HepG2 (cell line): ENCODE measurements around the gene CD300H. TPM values are rescaled to one million over a fixed set of nuclear protein-coding genes. Genes with fewer than 3 reads are reported as not detected.

ENCODE experiments used
- ATAC-seq: fragments of 200-7000 bp; cut with Tn5 transposase; 3 replicates; pipeline ENCODE4 v1.9.1; 2020; ENCODE audit warnings: mild to moderate bottlenecking, moderate library complexity
- BruUV-seq: library from RNA; stranded (reverse); fragments of 400-500 nt; replicated peaks from 2 replicates; lab custom pipeline; 2021; lab: Mats Ljungman, UMichigan
- CTCF ChIA-PET: fragments of 300-600 bp; formaldehyde crosslinking; extraction: SDS; loops from one replicate; lab custom pipeline; 2021; ENCODE audit warnings: low total read pairs, inconsistent platforms, low intra/inter-chr PET ratio; lab: Yijun Ruan, JAX
- POLR2A ChIA-PET: fragments of 350-600 bp; sonication (Branson Sonifier 250); formaldehyde crosslinking; loops from one replicate; lab custom pipeline; 2020; ENCODE audit warnings: antibody characterized with exemption, inconsistent platforms; lab: Yijun Ruan, JAX
- DNase-seq: peaks from one replicate; pipeline ENCODE4 v3.0.0-alpha.2; 2015; ENCODE audit warnings: low spot score
- FAIRE-seq: peaks from 3 replicates; lab custom pipeline; 2011; peaks lifted over from hg19 to GRCh38; lab: Jason Lieb, UNC
- H2AFZ ChIP-seq: one replicate; pipeline ENCODE4 v1.6.1; 2011; ENCODE audit warnings: low read length, inconsistent platforms
- H3K27ac ChIP-seq: fragments of 300-600 bp; 3 replicates; pipeline ENCODE4 v1.8.0; 2011; ENCODE audit warnings: mixed run types, mild to moderate bottlenecking, mixed read lengths, low read length, inconsistent platforms; ENCODE audit not compliant: insufficient read depth; ENCODE audit errors: extremely low read length
- H3K27me3 ChIP-seq, 2 experiments: fragments of 200-600 bp in 1 of 2; 2 replicates in 1 of 2; 3 replicates in 1 of 2; pipeline versions ENCODE4 v1.6.0 to v1.8.0; 2011; ENCODE audit warnings: low read length in 2 of 2, mild to moderate bottlenecking in 2 of 2, moderate library complexity in 2 of 2, inconsistent platforms in 1 of 2; ENCODE audit not compliant: insufficient read depth in 2 of 2, control insufficient read depth in 1 of 2
- H3K36me3 ChIP-seq, 2 experiments: fragments of 200-600 bp in 1 of 2; replicated peaks in 1 of 2; 2 replicates in 1 of 2; 3 replicates in 1 of 2; pipeline versions ENCODE4 v1.5.1 to v1.8.0; 2011; ENCODE audit warnings: low read length in 2 of 2, inconsistent platforms in 1 of 2; ENCODE audit not compliant: insufficient read depth in 2 of 2, control insufficient read depth in 1 of 2
- H3K4me1 ChIP-seq: 2 replicates; pipeline ENCODE4 v1.5.1; 2012; ENCODE audit warnings: low read length, inconsistent platforms; ENCODE audit not compliant: insufficient read depth
- H3K4me2 ChIP-seq: 2 replicates; pipeline ENCODE4 v1.6.0; 2011; ENCODE audit warnings: low read depth, low read length, inconsistent platforms
- H3K4me3 ChIP-seq, 3 experiments: fragments of 200-600 bp in 1 of 3; sonication (generic), shearing (Covaris generic) in 1 of 3; replicated peaks in 1 of 3; 2 replicates each; pipeline ENCODE4 v1.5.1; 2011 to 2016; ENCODE audit warnings: low read length in 3 of 3, inconsistent platforms in 2 of 3, low read depth in 2 of 3, mild to moderate bottlenecking in 2 of 3, control low read depth in 1 of 3, mixed read lengths in 1 of 3; ENCODE audit not compliant: insufficient read depth in 1 of 3
- H3K79me2 ChIP-seq: one replicate; pipeline ENCODE4 v1.6.1; 2011; ENCODE audit warnings: low read length, inconsistent platforms; ENCODE audit not compliant: insufficient read depth
- H3K9ac ChIP-seq: 2 replicates; pipeline ENCODE4 v1.6.0; 2011; ENCODE audit warnings: mild to moderate bottlenecking, low read depth, low read length, inconsistent platforms; ENCODE audit not compliant: insufficient read depth
- H3K9me3 ChIP-seq: 2 replicates; pipeline ENCODE4 v1.5.1; 2012; ENCODE audit warnings: mild to moderate bottlenecking, low read length
- H4K20me1 ChIP-seq: 2 replicates; pipeline ENCODE4 v1.6.0; 2011; ENCODE audit warnings: inconsistent platforms, mild to moderate bottlenecking, low read length, moderate library complexity; ENCODE audit not compliant: insufficient read depth
- IKZF4 ChIP-seq: sonication (generic); formaldehyde crosslinking; IDR thresholded peaks from 2 replicates; pipeline ENCODE4 v1.5.1; 2020; ENCODE audit warnings: borderline replicate concordance, mild to moderate bottlenecking, low read depth, missing genetic modification reagents; ENCODE audit errors: not compliant biosample characterization
- KDM5B ChIP-seq: sonication (generic); formaldehyde crosslinking; IDR thresholded peaks from 2 replicates; pipeline ENCODE4 v1.4.0; 2020; ENCODE audit warnings: missing genetic modification reagents, mild to moderate bottlenecking, borderline replicate concordance
- NPAS2 ChIP-seq: sonication (generic); formaldehyde crosslinking; IDR thresholded peaks from 2 replicates; pipeline ENCODE4 v1.8.0; 2022; ENCODE audit warnings: mild to moderate bottlenecking, missing genetic modification reagents, borderline replicate concordance
- NR3C1 ChIP-seq: sonication (generic); formaldehyde crosslinking; IDR thresholded peaks from 2 replicates; pipeline ENCODE4 v1.4.0; 2020; ENCODE audit warnings: missing genetic modification reagents
- POGZ ChIP-seq: sonication (generic); formaldehyde crosslinking; IDR thresholded peaks from 2 replicates; pipeline ENCODE4 v1.4.0; 2020; ENCODE audit warnings: mild to moderate bottlenecking, missing genetic modification reagents
- SAFB2 ChIP-seq: sonication (generic); formaldehyde crosslinking; IDR thresholded peaks from 2 replicates; pipeline ENCODE4 v1.5.1; 2020; ENCODE audit warnings: missing genetic modification reagents, low read depth, mild to moderate bottlenecking, borderline replicate concordance
- SALL2 ChIP-seq: sonication (generic); formaldehyde crosslinking; IDR thresholded peaks from 2 replicates; pipeline ENCODE4 v1.8.1; 2023; ENCODE audit warnings: mild to moderate bottlenecking, missing genetic modification reagents, inconsistent platforms
- SIN3B ChIP-seq: fragments of 150-350 bp; IDR thresholded peaks from 2 replicates; pipeline ENCODE4 v1.6.1; 2014; ENCODE audit warnings: low read length
- SUZ12 ChIP-seq: fragments of 150-350 bp; IDR thresholded peaks from 2 replicates; pipeline ENCODE4 v1.6.1; 2014; ENCODE audit warnings: low read depth, low read length
- ZNF652 ChIP-seq: IDR thresholded peaks from 2 replicates; pipeline ENCODE4 v1.6.1; 2016; ENCODE audit warnings: low read depth, borderline replicate concordance
- ZNF768 ChIP-seq: sonication (generic); formaldehyde crosslinking; IDR thresholded peaks from 2 replicates; pipeline ENCODE4 v1.4.0; 2020; ENCODE audit warnings: missing genetic modification reagents
- ZUFSP ChIP-seq: sonication (generic); formaldehyde crosslinking; IDR thresholded peaks from 2 replicates; pipeline ENCODE4 v1.9.0; 2021; ENCODE audit warnings: missing genetic modification reagents, mild to moderate bottlenecking, borderline replicate concordance
- WGBS: methylation state at CpG from one replicate; pipeline ENCODE4 v1.1.6; 2017; ENCODE audit warnings: low lambda C conversion rate; 5-methylcytosine and 5-hydroxymethylcytosine counted together
- in situ Hi-C: cut with HindIII; loops from 2 replicates; pipeline ENCODE4 v1.10.0; 2017; ENCODE audit warnings: low pct_unique_long_range_greater_than_20kb; ENCODE audit not compliant: extremely low pct_ligation_motif_present
- intact Hi-C: fragments of 100-400 bp; cut with micrococcal nuclease; formaldehyde crosslinking; loops from one replicate; pipeline ENCODE4 v1.10.0; 2022; ENCODE audit not compliant: unreplicated experiment
- polyA plus RNA-seq, 8 experiments: library from polyadenylated mRNA; depleted of rRNA in 3 of 8; stranded (reverse) in 7 of 8; unstranded in 1 of 8; fragments of >200 nt; fragmentation: Illumina TruSeq in 4 of 8; extraction: Trizol in 4 of 8; gene quantifications; 2 replicates each; pipeline versions ENCODE4 v1.2.1 to v1.2.3, GENCODE V29; 2011 to 2016; ENCODE audit warnings: low read depth in 4 of 8, missing spikeins in 1 of 8, mixed read lengths in 1 of 8; ENCODE audit not compliant: insufficient read depth in 1 of 8
- total RNA-seq, 5 experiments: library from RNA; depleted of rRNA; stranded (reverse); fragments of >200 nt; fragmentation: Illumina TruSeq; extraction: Trizol; gene quantifications; 2 replicates each; pipeline ENCODE4 v1.2.3, GENCODE V29; 2016; ENCODE audit warnings: low read depth in 1 of 5
- TF ChIP-seq, protein P1 (sequence below): sonication (generic); formaldehyde crosslinking; IDR thresholded peaks from 2 replicates; pipeline ENCODE4 v1.5.0; 2020; ENCODE audit warnings: missing genetic modification reagents

The CD300H gene
- total and polyA plus RNA-seq, 2 of the 13 experiments (the other 11 are each of a cell fraction or from before 2014, with no cell fraction given), result not detected

DNA sequence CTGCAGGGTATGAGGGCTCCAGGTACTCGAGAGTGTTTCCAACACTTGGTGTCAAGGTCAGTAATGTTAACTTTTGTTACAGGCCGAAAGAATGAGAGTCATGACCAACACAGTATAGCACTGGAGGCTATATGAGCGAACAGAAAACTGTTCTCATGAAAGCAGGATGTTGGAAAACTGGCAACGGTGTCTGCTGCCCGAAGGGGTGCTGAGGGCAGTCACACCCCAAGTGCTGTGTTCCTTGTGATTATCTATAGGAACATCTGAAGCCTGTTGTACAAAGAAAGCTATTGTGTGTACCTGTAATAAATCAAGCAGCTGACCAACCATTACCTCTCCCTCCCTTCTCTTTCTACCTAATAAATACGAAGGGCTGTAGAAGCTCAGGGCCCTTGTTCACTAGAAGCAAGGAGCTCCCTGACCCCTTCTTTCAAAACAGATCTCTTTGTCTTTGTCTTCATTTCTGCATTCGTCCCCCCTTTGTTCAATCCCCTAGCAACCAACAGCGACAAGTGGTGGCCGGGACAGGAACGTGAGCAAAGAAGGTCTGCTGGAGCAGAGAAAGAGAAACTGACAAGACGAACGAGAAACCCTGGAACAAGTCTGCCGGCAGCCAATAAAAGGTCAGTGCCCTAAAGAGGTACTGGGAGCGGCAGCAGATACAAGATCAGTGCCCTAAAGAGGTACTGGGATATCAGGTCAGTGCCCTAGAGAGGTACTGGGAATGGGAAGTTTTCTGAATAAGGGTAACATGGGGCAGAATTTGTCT lies 17.2 kb upstream of the CD300H start (continued):
- TF ChIP-seq NR3C1, result no peak
- TF ChIP-seq SALL2 (CRISPR knock-in tag), result no peak
- TF ChIP-seq SAFB2 (CRISPR knock-in tag), result no peak
- TF ChIP-seq ZUFSP (CRISPR knock-in tag), result no peak
- TF ChIP-seq ZNF652 (CRISPR knock-in tag), result no peak
- TF ChIP-seq, protein P1, sequence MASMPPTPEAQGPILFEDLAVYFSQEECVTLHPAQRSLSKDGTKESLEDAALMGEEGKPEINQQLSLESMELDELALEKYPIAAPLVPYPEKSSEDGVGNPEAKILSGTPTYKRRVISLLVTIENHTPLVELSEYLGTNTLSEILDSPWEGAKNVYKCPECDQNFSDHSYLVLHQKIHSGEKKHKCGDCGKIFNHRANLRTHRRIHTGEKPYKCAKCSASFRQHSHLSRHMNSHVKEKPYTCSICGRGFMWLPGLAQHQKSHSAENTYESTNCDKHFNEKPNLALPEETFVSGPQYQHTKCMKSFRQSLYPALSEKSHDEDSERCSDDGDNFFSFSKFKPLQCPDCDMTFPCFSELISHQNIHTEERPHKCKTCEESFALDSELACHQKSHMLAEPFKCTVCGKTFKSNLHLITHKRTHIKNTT (CRISPR knock-in tag), result no peak

GRCh38 chr17:74582633-74583032 lies 15.3 kb upstream of the CD300H start:
- no peak for DNase-seq
- Histone ChIP-seq H2AFZ (no peak overlapping the region), H3K36me3 (no peaks in the 10 kb centered on the region), H3K4me1 (no peaks in the 10 kb centered on the region), H4K20me1 (no peaks in the 10 kb centered on the region), H3K4me2 (no peak overlapping the region), H3K79me2 (no peaks in the 10 kb centered on the region), H3K4me3 (no peak overlapping the region), H3K27ac (no peak overlapping the region), H3K27me3 (peaks cover 0 to 45% of the 10 kb centered on the region in 2 experiments; a peak in 3 of 5 replicates), H3K9ac (no peak overlapping the region), H3K9me3 (no peaks in the 10 kb centered on the region)
- ChIA-PET POLR2A (no interaction called here), CTCF (no interaction called here)
- ATAC-seq, result no peak
- in situ Hi-C loops (no loop called here), intact Hi-C loops (loop anchor here (5.0 kb wide), 1 partner anchor 770 kb away; no protein-coding TSS in a partner anchor)
- BruUV-seq, result no TSS peak
- no peak for FAIRE-seq
- TF ChIP-seq KDM5B (CRISPR knock-in tag) (no peak), NPAS2 (no peak), IKZF4 (CRISPR knock-in tag) (no peak), POGZ (CRISPR knock-in tag) (no peak), ZNF768 (CRISPR knock-in tag) (no peak), SIN3B (no peak), SUZ12 (no peak)
- 33% methylated on average over 10 of the region's 10 CpGs for WGBS
